ENCODE data around the gene ARL3.

GRCh38 chr10:102714621-102715455 is 641 bp upstream of the ARL3 start, which contains the start of gene SFXN2:
- TF ChIP-seq CTCF (conservative IDR thresholded peaks at IDR 0.05 in 1 of 2, IDR thresholded peaks at IDR 0.05 in 1 of 2; ENCODE audit: extremely low read depth in 1 of 2, insufficient read depth in 1 of 2, low read depth in 1 of 2, low read length in 2 of 2) (peak in 1 of 2 donors; percentile 3), EZH2 (IDR thresholded peaks at IDR 0.05; ENCODE audit: borderline replicate concordance, low read length) (no peak)

Measured in mammary epithelial cell (primary cell).